Measurements from ENCODE around the gene DCBLD1.
"Not testable (repeated sequence)": the region's sequence is repeated elsewhere in the genome, so short reads cannot be mapped to it uniquely, and the experiment has no call there.

DCBLD1 gene

GRCh38 chr6:117503211-117503610, 20.7 kb downstream of the DCBLD1 start:
- no peak overlapping the region for H3K4me3 Mint-ChIP-seq
- no peaks in the 10 kb centered on the region for H3K4me1 Mint-ChIP-seq
- no peaks in the 10 kb centered on the region for H3K9me3 Mint-ChIP-seq
- no peak overlapping the region for H3K27ac Mint-ChIP-seq
- ATAC-seq, result no peak
- H3K27me3 Mint-ChIP-seq, result no peaks in the 10 kb centered on the region
- no peaks in the 10 kb centered on the region for H3K36me3 Mint-ChIP-seq

GRCh38 chr6:117504478-117505144, 22.1 kb downstream of the DCBLD1 start:
- Mint-ChIP-seq H3K36me3 (no peaks in the 10 kb centered on the region), H3K27me3 (peaks cover 5% of the 10 kb centered on the region), H3K4me3 (no peak overlapping the region), H3K27ac (no peak overlapping the region), H3K9me3 (no peaks in the 10 kb centered on the region), H3K4me1 (no peaks in the 10 kb centered on the region)
- no peak for ATAC-seq

- Mint-ChIP-seq H3K4me3 (no peak overlapping the region), H3K27ac (no peak overlapping the region), H3K4me1 (no peaks in the 10 kb centered on the region), H3K36me3 (no peaks in the 10 kb centered on the region), H3K9me3 (no peaks in the 10 kb centered on the region), H3K27me3 (peaks cover 12% of the 10 kb centered on the region)
- no peak for ATAC-seq
Observed at GRCh38 chr6:117505311-117505710, 22.8 kb downstream of the DCBLD1 start.

GRCh38 chr6:117506180-117506835, 23.8 kb downstream of the DCBLD1 start:
- Mint-ChIP-seq H3K9me3 (no peaks in the 10 kb centered on the region), H3K4me3 (no peak overlapping the region), H3K36me3 (no peaks in the 10 kb centered on the region), H3K27me3 (peaks cover 13% of the 10 kb centered on the region), H3K27ac (no peak overlapping the region), H3K4me1 (no peaks in the 10 kb centered on the region)
- no peak for ATAC-seq

GRCh38 chr6:117506907-117507306, 24.4 kb downstream of the DCBLD1 start:
- H3K4me1 Mint-ChIP-seq, result no peaks in the 10 kb centered on the region
- H3K9me3 Mint-ChIP-seq, result no peaks in the 10 kb centered on the region
- ATAC-seq, result no peak
- H3K27me3 Mint-ChIP-seq, result peaks cover 13% of the 10 kb centered on the region
- H3K27ac Mint-ChIP-seq, result no peak overlapping the region
- H3K36me3 Mint-ChIP-seq, result no peaks in the 10 kb centered on the region
- no peak overlapping the region for H3K4me3 Mint-ChIP-seq

GRCh38 chr6:117508450-117508971, 26.0 kb downstream of the DCBLD1 start:
- no peaks in the 10 kb centered on the region for H3K9me3 Mint-ChIP-seq
- ATAC-seq, result no peak
- H3K27me3 Mint-ChIP-seq, result peaks cover 13% of the 10 kb centered on the region
- no peak overlapping the region for H3K4me3 Mint-ChIP-seq
- H3K36me3 Mint-ChIP-seq, result no peaks in the 10 kb centered on the region
- H3K27ac Mint-ChIP-seq, result no peak overlapping the region
- no peaks in the 10 kb centered on the region for H3K4me1 Mint-ChIP-seq

- H3K27me3 Mint-ChIP-seq, result peaks cover 13% of the 10 kb centered on the region
- H3K27ac Mint-ChIP-seq, result no peak overlapping the region
- no peak overlapping the region for H3K4me3 Mint-ChIP-seq
- ATAC-seq, result no peak
- H3K4me1 Mint-ChIP-seq, result no peaks in the 10 kb centered on the region
- no peaks in the 10 kb centered on the region for H3K36me3 Mint-ChIP-seq
- no peaks in the 10 kb centered on the region for H3K9me3 Mint-ChIP-seq
Observed at GRCh38 chr6:117509021-117509420, 26.5 kb downstream of the DCBLD1 start.

- Mint-ChIP-seq H3K27me3 (peaks cover 13% of the 10 kb centered on the region), H3K4me1 (no peaks in the 10 kb centered on the region), H3K4me3 (no peak overlapping the region), H3K36me3 (no peaks in the 10 kb centered on the region), H3K27ac (no peak overlapping the region), H3K9me3 (no peaks in the 10 kb centered on the region)
- no peak for ATAC-seq
Observed at GRCh38 chr6:117512056-117512828, 29.8 kb downstream of the DCBLD1 start.

- no peak for ATAC-seq
- peaks cover 13% of the 10 kb centered on the region for H3K27me3 Mint-ChIP-seq
- H3K27ac Mint-ChIP-seq, result no peak overlapping the region
- no peaks in the 10 kb centered on the region for H3K4me1 Mint-ChIP-seq
- H3K36me3 Mint-ChIP-seq, result no peaks in the 10 kb centered on the region
- no peaks in the 10 kb centered on the region for H3K9me3 Mint-ChIP-seq
- H3K4me3 Mint-ChIP-seq, result no peak overlapping the region
Observed at GRCh38 chr6:117512987-117513573, 30.6 kb downstream of the DCBLD1 start.

GRCh38 chr6:117513778-117514365, 31.4 kb downstream of the DCBLD1 start:
- Mint-ChIP-seq H3K36me3 (no peaks in the 10 kb centered on the region), H3K4me1 (no peaks in the 10 kb centered on the region), H3K27ac (no peak overlapping the region), H3K9me3 (no peaks in the 10 kb centered on the region), H3K27me3 (peaks cover 13% of the 10 kb centered on the region), H3K4me3 (no peak overlapping the region)
- ATAC-seq, result no peak

- Mint-ChIP-seq H3K9me3 (no peaks in the 10 kb centered on the region), H3K4me1 (no peaks in the 10 kb centered on the region), H3K27ac (no peak overlapping the region), H3K36me3 (no peaks in the 10 kb centered on the region), H3K27me3 (peaks cover 8% of the 10 kb centered on the region), H3K4me3 (no peak overlapping the region)
- ATAC-seq, result no peak
Observed at GRCh38 chr6:117514655-117515054, 32.2 kb downstream of the DCBLD1 start.

GRCh38 chr6:117515326-117515725, 32.9 kb downstream of the DCBLD1 start:
- Mint-ChIP-seq H3K4me3 (no peak overlapping the region), H3K27me3 (peaks cover under 1% of the 10 kb centered on the region), H3K27ac (no peak overlapping the region), H3K4me1 (no peaks in the 10 kb centered on the region), H3K9me3 (no peaks in the 10 kb centered on the region), H3K36me3 (no peaks in the 10 kb centered on the region)
- ATAC-seq, result no peak

- not testable (repeated sequence) for H3K27ac Mint-ChIP-seq, ATAC-seq, H3K4me3 Mint-ChIP-seq, H3K27me3 Mint-ChIP-seq, H3K36me3 Mint-ChIP-seq, H3K4me1 Mint-ChIP-seq, H3K9me3 Mint-ChIP-seq
Observed at GRCh38 chr6:117517995-117518394, 35.5 kb downstream of the DCBLD1 start.

- Mint-ChIP-seq H3K36me3 (no peaks in the 10 kb centered on the region), H3K27me3 (no peaks in the 10 kb centered on the region), H3K9me3 (no peaks in the 10 kb centered on the region), H3K27ac (no peak overlapping the region), H3K4me3 (no peak overlapping the region), H3K4me1 (no peaks in the 10 kb centered on the region)
- ATAC-seq, result no peak
Observed at GRCh38 chr6:117518870-117519269, 36.4 kb downstream of the DCBLD1 start.

Data from stimulated activated memory B cell treated with anti-CD40 and anti-IgM and Interleukin-4, amounts not matched to agents 10 μg/mL and 1 μg/mL and 100 μg/mL, for 72 hours (primary cell).